ENCODE data around the gene GRM7. TPM values are rescaled to one million over a fixed set of nuclear protein-coding genes. Genes with fewer than 3 reads are reported as not detected.

Gene GRM7
- polyA plus RNA-seq, 1 donor from 2014 or later, result 23.8 TPM

DNA sequence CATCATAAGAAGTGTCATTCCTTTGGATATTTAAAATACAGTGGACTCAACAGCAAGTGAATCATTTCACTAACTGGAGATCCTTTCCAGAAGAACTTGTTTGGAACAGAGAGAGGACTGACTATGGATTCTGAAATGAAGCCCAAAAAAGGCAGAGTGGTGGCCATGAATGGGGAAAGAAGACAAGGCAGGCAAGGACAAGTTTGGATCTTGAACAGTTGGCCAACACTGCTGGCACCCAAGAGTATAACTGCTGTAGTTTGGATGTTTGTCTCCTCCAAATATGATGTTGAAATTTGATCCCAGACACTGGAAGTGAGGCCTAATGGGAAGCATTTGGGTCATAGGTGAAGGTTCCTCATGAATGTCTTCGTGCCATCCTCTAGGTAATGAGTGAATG, 686.9 kb downstream of the GRM7 start:
- H3K9me2 ChIP-seq (ENCODE audit: insufficient read depth, low read length), result no peaks in the 10 kb centered on the region
- TF ChIP-seq RAD21 (conservative IDR thresholded peaks at IDR 0.05) (no peak), TAF1 (IDR thresholded peaks at IDR 0.05; ENCODE audit: low read depth) (no peak)
- TF ChIP-seq, protein P1, sequence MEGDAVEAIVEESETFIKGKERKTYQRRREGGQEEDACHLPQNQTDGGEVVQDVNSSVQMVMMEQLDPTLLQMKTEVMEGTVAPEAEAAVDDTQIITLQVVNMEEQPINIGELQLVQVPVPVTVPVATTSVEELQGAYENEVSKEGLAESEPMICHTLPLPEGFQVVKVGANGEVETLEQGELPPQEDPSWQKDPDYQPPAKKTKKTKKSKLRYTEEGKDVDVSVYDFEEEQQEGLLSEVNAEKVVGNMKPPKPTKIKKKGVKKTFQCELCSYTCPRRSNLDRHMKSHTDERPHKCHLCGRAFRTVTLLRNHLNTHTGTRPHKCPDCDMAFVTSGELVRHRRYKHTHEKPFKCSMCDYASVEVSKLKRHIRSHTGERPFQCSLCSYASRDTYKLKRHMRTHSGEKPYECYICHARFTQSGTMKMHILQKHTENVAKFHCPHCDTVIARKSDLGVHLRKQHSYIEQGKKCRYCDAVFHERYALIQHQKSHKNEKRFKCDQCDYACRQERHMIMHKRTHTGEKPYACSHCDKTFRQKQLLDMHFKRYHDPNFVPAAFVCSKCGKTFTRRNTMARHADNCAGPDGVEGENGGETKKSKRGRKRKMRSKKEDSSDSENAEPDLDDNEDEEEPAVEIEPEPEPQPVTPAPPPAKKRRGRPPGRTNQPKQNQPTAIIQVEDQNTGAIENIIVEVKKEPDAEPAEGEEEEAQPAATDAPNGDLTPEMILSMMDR (IDR thresholded peaks at IDR 0.05; ENCODE audit: poor library complexity, severe bottlenecking), result no peak
- H3K27ac ChIP-seq (ENCODE audit: low read length), result no peak overlapping the region
- no peak overlapping the region for H3K4me2 ChIP-seq (ENCODE audit: low read length)
- peaks cover 11% of the 10 kb centered on the region for H3K9me3 ChIP-seq (ENCODE audit: low read length)
- H3K9ac ChIP-seq (ENCODE audit: low read length), result no peak overlapping the region
- H3K4me3 ChIP-seq (ENCODE audit: low read length), result no peak overlapping the region
- H3K79me2 ChIP-seq (replicated peaks; ENCODE audit: insufficient read depth, low read length), result no peaks in the 10 kb centered on the region
- H2AFZ ChIP-seq (ENCODE audit: low read depth, low read length), result no peak overlapping the region
- no peaks in the 10 kb centered on the region for H3F3A ChIP-seq (ENCODE audit: insufficient read depth, low read length, poor library complexity, severe bottlenecking)
- no peaks in the 10 kb centered on the region for H3K36me3 ChIP-seq (ENCODE audit: insufficient read depth, low read length)
- H4K20me1 ChIP-seq (ENCODE audit: insufficient read depth), result no peaks in the 10 kb centered on the region
- no peaks in the 10 kb centered on the region for H3K27me3 ChIP-seq (ENCODE audit: insufficient read depth, low read depth, low read length)

DNA sequence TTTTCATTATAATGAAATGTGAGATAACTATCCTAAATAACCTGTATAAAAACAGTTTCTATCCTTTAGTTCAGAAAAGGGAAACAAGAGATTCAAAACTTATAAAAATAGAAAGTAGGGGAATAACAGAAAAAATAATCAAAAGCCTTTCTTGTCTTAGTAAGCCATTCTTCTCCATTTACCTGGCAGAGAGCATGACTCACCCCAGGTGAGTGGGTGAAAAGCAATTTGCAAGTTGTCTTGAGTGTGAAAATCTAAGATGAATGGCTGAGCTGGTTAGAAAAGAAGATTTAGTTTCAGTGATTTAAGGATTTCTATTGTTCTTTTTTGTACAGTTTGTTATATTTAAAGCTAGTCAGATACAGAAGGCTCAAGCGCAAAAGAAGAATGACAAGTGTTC, 702.0 kb downstream of the GRM7 start:
- H3K9me2 ChIP-seq (ENCODE audit: insufficient read depth, low read length), result no peaks in the 10 kb centered on the region
- H3K36me3 ChIP-seq (ENCODE audit: insufficient read depth, low read length), result no peaks in the 10 kb centered on the region
- no peak overlapping the region for H2AFZ ChIP-seq (ENCODE audit: low read depth, low read length)
- H4K20me1 ChIP-seq (ENCODE audit: insufficient read depth), result no peaks in the 10 kb centered on the region
- no peak for TF ChIP-seq POLR2AphosphoS5 (IDR thresholded peaks at IDR 0.05)
- TF ChIP-seq EP300 (conservative IDR thresholded peaks at IDR 0.05; ENCODE audit: poor library complexity, severe bottlenecking), result no peak
- TF ChIP-seq, protein P2, sequence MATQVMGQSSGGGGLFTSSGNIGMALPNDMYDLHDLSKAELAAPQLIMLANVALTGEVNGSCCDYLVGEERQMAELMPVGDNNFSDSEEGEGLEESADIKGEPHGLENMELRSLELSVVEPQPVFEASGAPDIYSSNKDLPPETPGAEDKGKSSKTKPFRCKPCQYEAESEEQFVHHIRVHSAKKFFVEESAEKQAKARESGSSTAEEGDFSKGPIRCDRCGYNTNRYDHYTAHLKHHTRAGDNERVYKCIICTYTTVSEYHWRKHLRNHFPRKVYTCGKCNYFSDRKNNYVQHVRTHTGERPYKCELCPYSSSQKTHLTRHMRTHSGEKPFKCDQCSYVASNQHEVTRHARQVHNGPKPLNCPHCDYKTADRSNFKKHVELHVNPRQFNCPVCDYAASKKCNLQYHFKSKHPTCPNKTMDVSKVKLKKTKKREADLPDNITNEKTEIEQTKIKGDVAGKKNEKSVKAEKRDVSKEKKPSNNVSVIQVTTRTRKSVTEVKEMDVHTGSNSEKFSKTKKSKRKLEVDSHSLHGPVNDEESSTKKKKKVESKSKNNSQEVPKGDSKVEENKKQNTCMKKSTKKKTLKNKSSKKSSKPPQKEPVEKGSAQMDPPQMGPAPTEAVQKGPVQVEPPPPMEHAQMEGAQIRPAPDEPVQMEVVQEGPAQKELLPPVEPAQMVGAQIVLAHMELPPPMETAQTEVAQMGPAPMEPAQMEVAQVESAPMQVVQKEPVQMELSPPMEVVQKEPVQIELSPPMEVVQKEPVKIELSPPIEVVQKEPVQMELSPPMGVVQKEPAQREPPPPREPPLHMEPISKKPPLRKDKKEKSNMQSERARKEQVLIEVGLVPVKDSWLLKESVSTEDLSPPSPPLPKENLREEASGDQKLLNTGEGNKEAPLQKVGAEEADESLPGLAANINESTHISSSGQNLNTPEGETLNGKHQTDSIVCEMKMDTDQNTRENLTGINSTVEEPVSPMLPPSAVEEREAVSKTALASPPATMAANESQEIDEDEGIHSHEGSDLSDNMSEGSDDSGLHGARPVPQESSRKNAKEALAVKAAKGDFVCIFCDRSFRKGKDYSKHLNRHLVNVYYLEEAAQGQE (IDR thresholded peaks at IDR 0.05; ENCODE audit: borderline replicate concordance), result no peak
- TF ChIP-seq EZH2 (IDR thresholded peaks at IDR 0.05; ENCODE audit: borderline replicate concordance, insufficient read depth, low read length, poor library complexity, severe bottlenecking), result no peak
- TF ChIP-seq, protein P1 (IDR thresholded peaks at IDR 0.05; ENCODE audit: poor library complexity, severe bottlenecking), result no peak
- no peak for TF ChIP-seq TAF1 (IDR thresholded peaks at IDR 0.05; ENCODE audit: low read depth)
- no peak for TF ChIP-seq RAD21 (conservative IDR thresholded peaks at IDR 0.05)
- TF ChIP-seq SMC3 (conservative IDR thresholded peaks at IDR 0.05; ENCODE audit: poor library complexity), result no peak
- TF ChIP-seq MXI1 (conservative IDR thresholded peaks at IDR 0.05; ENCODE audit: poor library complexity, severe bottlenecking), result no peak
- no peaks in the 10 kb centered on the region for H3K27me3 ChIP-seq (ENCODE audit: insufficient read depth, low read depth, low read length)
- no peaks in the 10 kb centered on the region for H3F3A ChIP-seq (ENCODE audit: insufficient read depth, low read length, poor library complexity, severe bottlenecking)
- H3K9me3 ChIP-seq (ENCODE audit: low read length), result no peaks in the 10 kb centered on the region
- no peak overlapping the region for H3K4me3 ChIP-seq (ENCODE audit: low read length)
- H3K79me2 ChIP-seq (replicated peaks; ENCODE audit: insufficient read depth, low read length), result no peaks in the 10 kb centered on the region
- H3K9ac ChIP-seq (ENCODE audit: low read length), result no peak overlapping the region
- no peak overlapping the region for H3K4me2 ChIP-seq (ENCODE audit: low read length)
- no peak overlapping the region for H3K27ac ChIP-seq (ENCODE audit: low read length)
